ENCODE results near the gene GIT1.

- TF ChIP-seq, protein P1, sequence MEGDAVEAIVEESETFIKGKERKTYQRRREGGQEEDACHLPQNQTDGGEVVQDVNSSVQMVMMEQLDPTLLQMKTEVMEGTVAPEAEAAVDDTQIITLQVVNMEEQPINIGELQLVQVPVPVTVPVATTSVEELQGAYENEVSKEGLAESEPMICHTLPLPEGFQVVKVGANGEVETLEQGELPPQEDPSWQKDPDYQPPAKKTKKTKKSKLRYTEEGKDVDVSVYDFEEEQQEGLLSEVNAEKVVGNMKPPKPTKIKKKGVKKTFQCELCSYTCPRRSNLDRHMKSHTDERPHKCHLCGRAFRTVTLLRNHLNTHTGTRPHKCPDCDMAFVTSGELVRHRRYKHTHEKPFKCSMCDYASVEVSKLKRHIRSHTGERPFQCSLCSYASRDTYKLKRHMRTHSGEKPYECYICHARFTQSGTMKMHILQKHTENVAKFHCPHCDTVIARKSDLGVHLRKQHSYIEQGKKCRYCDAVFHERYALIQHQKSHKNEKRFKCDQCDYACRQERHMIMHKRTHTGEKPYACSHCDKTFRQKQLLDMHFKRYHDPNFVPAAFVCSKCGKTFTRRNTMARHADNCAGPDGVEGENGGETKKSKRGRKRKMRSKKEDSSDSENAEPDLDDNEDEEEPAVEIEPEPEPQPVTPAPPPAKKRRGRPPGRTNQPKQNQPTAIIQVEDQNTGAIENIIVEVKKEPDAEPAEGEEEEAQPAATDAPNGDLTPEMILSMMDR (IDR thresholded peaks at IDR 0.05) = no peak
- TF ChIP-seq POLR2A (IDR thresholded peaks at IDR 0.05) = no peak
These were observed 5.2 kb upstream of the GIT1 start for GRCh38 chr17:29594519-29595090.

Data from thyroid gland (tissue), 4 donors.